Measurements from ENCODE around the gene DECR2.

The DECR2 gene

GRCh38 chr16:450785-451512 is 49.3 kb downstream of the DECR2 start:
- DNase-seq: no peak

DNA sequence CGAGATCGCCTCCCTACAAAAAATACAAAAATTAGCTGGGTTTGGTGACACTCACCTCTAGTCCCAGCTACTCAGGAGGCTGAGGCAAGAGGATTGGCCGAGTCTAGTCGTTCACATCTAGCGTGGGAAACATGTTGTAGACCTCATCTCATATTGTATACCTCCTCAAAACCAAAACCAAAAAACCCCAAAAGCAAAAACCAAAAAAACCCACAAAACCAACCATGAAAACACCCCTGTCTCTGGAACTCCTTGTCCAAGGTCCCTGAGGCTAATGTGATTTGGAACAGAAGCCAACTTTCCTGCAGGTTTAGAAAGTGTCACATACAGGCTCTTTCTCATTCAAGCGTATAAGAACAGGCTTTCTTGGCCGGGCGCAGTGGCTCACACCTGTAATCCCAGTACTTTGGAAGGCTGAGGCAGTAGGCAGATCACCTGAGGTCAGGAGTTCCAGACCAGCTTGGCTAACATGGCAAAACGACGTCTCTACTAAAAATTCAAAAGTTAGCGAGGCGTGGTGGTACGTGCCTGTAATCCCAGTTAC is 52.8 kb downstream of the DECR2 start:
- DNase-seq: no peak

DNA sequence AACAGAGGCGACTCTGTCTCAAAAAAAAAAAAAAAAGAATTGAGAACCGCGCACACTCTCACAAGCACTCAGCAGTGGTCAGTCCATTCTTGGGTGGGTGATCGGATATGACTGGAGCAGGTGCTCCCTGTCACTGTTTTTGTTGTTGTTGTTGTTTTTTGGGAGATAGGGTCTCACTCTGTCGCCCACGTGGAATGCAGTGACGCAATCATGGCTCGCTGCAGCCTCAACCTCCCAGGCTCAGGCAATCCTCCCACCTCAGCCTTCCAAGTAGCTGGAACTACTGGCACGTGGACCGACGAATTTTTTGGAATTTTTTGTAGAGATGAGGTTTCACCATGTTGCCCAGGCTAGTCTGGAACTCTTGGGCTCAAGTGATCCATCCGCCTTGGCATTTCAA is 53.8 kb downstream of the DECR2 start:
- no peak for DNase-seq

DNA sequence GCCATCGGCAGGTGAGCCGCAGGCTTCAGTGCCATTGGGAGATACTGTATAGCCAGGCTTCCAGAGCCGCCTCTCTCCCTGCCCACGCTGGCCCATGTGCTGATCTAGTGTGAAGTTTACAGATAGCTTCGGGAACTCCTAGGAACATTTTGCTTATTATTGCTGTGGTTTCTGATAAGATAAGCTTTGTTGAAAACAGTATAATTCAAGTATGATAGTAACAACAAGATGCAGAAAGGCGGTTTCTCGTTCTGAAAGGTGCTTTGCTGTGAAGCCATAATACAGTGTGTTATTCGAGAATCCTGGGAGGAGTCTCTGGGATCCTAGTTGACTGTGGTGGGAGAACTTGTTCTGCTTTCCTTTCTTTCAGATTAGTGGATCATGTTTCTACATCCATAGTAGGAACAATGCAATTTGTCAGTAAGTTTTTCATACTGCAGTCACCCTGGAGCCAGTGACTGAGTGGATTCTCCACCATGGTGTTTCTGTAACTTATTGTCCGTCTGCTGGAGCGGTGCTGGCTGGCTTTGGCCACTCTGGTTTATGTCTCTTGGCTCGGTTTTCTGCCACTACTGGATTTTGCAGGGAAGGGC is 55.3 kb downstream of the DECR2 start:
- no peak for DNase-seq

GRCh38 chr16:457732-458400 is 56.2 kb downstream of the DECR2 start:
- no peak for DNase-seq

- DNase-seq: no peak
Observed at GRCh38 chr16:459761-460160, 58.1 kb downstream of the DECR2 start.

- DNase-seq: no peak
Observed at GRCh38 chr16:460787-461186, 59.1 kb downstream of the DECR2 start.
